ENCODE measurements around the gene GPM6B.
A peak's percentile ranks its signal among the peaks of the same experiment; 100 is the strongest.

GPM6B gene

GRCh38 chrX:13770013-13770535 is 46.8 kb downstream of the GPM6B start:
- DNase-seq (ENCODE audit: extremely low read depth in 1 of 2, low read depth in 1 of 2): no peak

DNA sequence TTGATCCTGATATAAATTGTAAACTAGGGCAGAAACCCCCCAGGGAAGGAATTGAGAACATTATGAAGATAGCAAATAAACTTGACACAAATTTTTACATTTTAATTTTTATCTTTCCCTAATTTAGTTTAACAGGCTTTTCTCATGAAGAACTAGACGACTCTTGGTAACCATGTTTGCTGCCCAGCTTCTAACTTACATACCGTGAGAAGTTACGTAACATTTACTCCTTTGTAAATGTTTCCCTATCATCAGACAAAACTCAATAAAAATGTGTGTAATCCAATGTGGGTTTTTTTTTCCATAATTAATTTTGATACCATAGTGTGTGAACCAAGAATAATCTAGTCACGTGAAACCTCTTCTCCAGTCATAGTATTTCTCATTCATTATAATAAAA is 48.0 kb downstream of the GPM6B start:
- DNase-seq (ENCODE audit: extremely low read depth in 1 of 2, low read depth in 1 of 2): no peak

GRCh38 chrX:13764765-13765164 is 52.1 kb downstream of the GPM6B start:
- no peak for DNase-seq (ENCODE audit: extremely low read depth in 1 of 2, low read depth in 1 of 2)

DNA sequence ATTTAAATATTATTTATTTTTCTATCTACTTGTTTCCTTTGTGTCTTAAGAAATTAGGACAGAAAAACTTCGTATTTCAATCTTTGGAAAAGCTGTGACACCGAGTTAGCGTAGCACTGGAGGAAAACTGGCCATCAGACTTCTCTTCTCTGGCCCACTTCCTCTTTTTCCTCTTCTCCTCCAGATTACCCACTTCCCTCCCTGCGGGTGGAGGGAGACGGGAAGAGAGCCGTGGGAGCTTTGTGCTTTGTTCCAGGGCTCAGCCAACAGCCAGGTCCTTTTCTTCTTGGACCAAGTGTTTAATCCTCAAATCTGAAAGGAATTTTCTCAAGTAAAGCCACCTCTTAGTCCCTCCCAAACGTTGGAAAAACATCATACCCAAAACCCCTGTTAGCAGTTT is 52.6 kb downstream of the GPM6B start:
- DNase-seq (ENCODE audit: extremely low read depth in 1 of 2, low read depth in 1 of 2): no peak

- DNase-seq (ENCODE audit: extremely low read depth in 1 of 2, low read depth in 1 of 2): no peak
Observed at GRCh38 chrX:13763489-13763888, 53.4 kb downstream of the GPM6B start.

- DNase-seq (ENCODE audit: extremely low read depth in 1 of 2, low read depth in 1 of 2): no peak
Observed at GRCh38 chrX:13761606-13762414, 55.1 kb downstream of the GPM6B start.

- no peak for DNase-seq (ENCODE audit: extremely low read depth in 1 of 2, low read depth in 1 of 2)
Observed at GRCh38 chrX:13760426-13760825, 56.5 kb downstream of the GPM6B start.

GRCh38 chrX:13759152-13759718 is 57.7 kb downstream of the GPM6B start:
- no peak for DNase-seq (ENCODE audit: extremely low read depth in 1 of 2, low read depth in 1 of 2)

DNA sequence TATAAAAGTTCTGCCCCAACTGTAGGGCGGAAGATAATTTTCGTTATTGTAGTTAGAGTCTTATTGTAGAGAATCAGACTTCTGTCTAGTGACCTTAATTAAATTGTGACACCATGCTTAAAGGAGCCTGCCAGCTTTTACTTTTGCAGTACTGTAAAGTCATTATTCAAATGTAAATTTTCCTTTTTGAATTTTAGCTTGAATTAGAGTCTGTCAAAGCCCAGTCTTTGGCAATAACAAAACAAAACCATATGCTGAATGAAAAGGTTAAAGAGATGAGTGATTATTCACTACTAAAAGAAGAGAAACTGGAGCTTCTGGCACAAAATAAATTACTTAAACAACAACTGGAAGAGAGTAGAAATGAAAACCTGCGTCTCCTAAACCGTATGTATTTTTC is 60.5 kb downstream of the GPM6B start:
- DNase-seq (ENCODE audit: extremely low read depth in 1 of 2, low read depth in 1 of 2): no peak

- DNase-seq (ENCODE audit: extremely low read depth in 1 of 2, low read depth in 1 of 2): no peak
Observed at GRCh38 chrX:13755254-13755653, 61.6 kb downstream of the GPM6B start.

GRCh38 chrX:13754765-13755164 is 62.1 kb downstream of the GPM6B start:
- no peak for DNase-seq (ENCODE audit: extremely low read depth in 1 of 2, low read depth in 1 of 2)

- no peak for DNase-seq (ENCODE audit: extremely low read depth in 1 of 2, low read depth in 1 of 2)
Observed at GRCh38 chrX:13752646-13753045, 64.2 kb downstream of the GPM6B start.

- DNase-seq (ENCODE audit: extremely low read depth in 1 of 2, low read depth in 1 of 2): no peak
Observed at GRCh38 chrX:13752141-13752540, 64.8 kb downstream of the GPM6B start.

- DNase-seq (ENCODE audit: extremely low read depth in 1 of 2, low read depth in 1 of 2): no peak
Observed at GRCh38 chrX:13750812-13751211, 66.1 kb downstream of the GPM6B start.

DNA sequence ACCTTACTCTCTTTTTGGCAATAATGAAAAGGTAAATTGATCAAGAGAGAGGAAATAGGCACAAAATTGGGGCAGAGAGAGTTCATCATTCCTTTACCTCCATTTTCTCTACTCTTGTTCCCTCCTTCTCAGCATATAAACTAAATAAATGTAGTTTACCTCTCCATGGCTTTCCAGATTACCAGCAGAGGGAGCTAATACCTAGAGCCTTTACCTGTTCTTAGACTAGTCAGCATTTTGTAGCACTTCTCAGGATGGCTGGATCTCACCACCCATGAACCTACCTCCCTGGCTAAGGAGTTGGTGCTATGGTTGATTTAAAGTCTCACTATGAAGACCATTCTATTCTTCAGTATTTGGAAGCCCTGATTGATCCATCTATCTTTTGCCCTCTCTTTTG is 66.7 kb downstream of the GPM6B start:
- DNase-seq (ENCODE audit: extremely low read depth in 1 of 2, low read depth in 1 of 2): no peak

- DNase-seq (ENCODE audit: extremely low read depth in 1 of 2, low read depth in 1 of 2): no peak
Observed at GRCh38 chrX:13748486-13748885, 68.4 kb downstream of the GPM6B start.

DNA sequence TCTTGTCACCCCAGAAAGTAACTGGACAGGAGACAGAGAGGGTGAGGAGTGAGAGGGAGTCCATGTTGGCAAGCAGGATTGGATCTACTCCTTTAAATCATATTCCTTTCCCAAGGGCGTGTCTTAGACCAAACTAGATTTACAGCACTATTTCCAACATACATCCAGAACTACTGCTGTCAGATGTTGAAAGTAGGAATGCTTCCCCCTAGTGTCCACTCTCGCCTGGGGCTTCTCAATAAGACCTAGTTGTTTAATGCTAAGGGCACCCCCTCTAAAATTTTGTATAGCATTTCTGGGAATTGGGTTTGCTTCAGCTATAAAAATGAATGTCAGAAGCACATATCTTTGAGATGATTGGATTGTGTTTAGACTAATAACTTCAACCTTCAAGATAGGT is 69.1 kb downstream of the GPM6B start:
- DNase-seq (ENCODE audit: extremely low read depth in 1 of 2, low read depth in 1 of 2): no peak

DNA sequence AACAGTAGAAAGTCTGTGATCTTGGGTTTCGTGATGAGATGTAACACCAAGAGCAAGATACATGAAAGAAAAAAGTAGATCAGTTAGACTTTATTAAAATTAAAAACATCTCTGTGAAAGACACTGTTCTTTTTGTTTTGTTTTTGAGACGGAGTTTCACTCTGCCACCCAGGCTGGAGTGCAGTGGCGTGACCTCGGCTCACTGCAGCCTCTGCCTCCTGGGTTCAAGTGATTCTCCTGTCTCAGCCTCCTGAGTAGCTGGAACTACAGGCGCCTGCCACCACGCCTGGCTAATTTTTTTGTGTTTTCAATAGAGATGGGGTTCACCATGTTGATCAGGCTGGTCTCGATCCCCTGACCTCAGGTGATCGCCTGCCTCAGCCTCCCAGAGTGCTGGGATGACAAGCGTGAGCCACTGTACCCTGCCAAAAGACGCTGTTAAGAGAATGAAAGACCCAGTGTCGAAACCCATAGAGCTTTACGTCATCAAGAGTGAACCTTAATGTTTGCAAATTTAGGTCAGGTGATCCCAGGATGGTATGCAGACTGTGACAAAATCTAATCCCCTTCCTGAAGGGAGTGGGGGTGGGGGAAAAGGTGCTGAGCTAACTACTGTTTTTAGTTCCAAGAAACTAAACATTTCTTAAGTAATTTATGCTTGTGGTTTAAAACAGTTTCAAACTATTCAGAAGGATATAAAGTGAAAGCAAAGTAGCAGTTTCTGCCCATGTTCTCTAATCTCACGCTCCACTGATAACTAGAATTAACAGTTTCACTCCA is 74.3 kb downstream of the GPM6B start:
- DNase-seq (ENCODE audit: extremely low read depth in 1 of 2, low read depth in 1 of 2): peak in 1 of 2 donors; percentile 13

- DNase-seq (ENCODE audit: extremely low read depth in 1 of 2, low read depth in 1 of 2): no peak
Observed at GRCh38 chrX:13741695-13742094, 75.2 kb downstream of the GPM6B start.

DNA sequence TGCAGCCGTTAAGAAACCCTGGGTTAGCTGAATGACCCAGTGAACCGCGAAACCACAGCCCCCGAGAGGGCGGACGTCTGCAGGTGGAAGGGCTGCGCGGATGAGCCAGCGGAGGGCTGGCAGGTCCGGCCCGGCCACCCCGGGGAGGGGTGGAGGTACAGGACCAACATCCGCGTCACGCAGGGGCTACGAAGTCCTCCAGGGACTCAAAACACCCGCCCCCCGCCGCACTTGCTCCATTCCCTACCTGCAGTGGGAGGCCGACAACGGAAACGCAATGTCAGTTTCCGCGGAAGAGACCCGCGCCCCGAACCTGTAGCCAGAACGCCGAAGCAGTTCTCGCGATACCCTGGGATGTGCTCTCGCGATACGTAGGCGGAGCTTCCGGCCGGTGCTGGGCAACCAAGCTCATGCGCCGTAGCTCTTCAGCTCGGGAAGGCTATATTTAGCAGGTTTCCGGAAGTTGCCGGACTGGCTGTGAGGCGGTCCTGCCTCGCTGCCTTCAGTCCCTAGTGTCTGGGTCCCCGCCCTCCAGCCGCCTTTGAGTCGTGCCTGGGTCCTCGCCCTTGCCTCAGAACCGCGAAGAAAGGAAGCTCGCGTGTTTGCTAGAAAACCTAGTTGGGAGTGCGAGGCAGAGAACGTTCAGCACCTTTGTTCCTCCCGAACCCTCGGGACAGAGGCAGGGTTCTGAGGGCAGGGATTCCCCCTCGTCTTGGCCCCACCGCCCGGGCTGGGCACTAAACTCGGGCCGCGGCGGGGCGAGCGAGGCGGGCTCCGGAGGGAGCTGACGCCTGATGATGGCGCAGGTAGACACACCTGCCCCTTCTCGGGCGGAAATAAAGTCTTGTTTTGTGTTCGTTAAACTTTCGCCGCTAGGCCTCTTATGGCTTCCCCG is 82.4 kb downstream of the GPM6B start, which contains the start of the genes OFD1 and TRAPPC2:
Gene OFD1 (plus strand): TSS at position 471 of the 895 bp plus-strand sequence. CDS start 324 bp downstream, at position 795.
Gene TRAPPC2 (minus strand): TSS at position 343 of the 895 bp plus-strand sequence. CDS start 14,657 bp downstream, outside the sequence.
- peak; percentile 74 to 82 for DNase-seq (ENCODE audit: extremely low read depth in 1 of 2, low read depth in 1 of 2)

Data from stimulated activated CD8-positive, alpha-beta memory T cell treated with anti-CD3 and anti-CD28 coated beads, Interleukin-7, amount 100 ng/mL, for 48 hours (primary cell).